ENCODE measurements around the gene ATG3. TPM values are rescaled to one million over a fixed set of nuclear protein-coding genes. Genes with fewer than 3 reads are reported as not detected.

Gene ATG3
- 10 to 100 TPM; 41.1 to 61.2 (median 49.4) TPM for total RNA-seq

DNA sequence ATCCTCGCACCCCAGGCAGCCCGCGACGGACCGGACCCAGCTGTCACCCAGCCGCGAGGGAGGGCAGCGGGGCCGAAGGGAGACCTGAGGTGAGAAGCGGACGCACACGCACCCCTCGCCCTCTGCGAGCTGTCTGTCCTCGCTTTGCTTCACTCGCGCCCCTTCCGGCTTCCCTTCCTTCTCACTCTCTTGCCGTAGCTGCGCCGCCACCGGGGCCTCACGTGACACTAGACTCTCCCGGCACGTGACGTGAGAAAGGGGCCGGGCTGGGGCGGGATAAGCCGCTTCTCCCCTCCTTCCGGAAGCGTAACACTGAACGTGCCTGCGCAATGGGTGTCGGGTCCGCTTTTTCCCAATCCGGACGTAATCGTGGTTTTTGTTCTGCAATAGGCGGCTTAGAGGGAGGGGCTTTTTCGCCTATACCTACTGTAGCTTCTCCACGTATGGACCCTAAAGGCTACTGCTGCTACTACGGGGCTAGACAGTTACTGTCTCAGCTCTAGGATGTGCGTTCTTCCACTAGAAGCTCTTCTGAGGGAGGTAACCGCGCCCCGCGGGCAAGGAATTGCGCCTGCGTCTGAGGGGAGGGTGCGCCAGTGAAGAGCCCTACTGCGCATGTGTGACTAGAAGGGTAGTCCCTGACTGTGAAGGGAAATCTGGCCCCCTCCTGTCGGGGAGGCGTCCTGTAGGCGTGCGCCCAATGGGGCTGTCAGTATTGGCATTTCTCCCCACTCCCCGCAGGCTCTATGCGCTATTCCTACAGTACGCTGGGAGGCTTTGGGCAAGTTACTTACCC lies at the start of gene ATG3, which contains the start of gene SLC35A5:
Gene ATG3, minus strand, starts transcription at position 229 of the 796 bp plus-strand sequence. CDS start 434 bp downstream, outside the sequence.
Gene SLC35A5, plus strand, starts transcription at position 312 of the 796 bp plus-strand sequence. CDS start 1,359 bp downstream, outside the sequence.
- WGBS, 2 donors: 0% methylated on average over 47 to 54 of the region's 58 CpGs
- intact Hi-C loops (cut with DNase I; ENCODE audit: low total_unique reads): no loop called here
- TF ChIP-seq, protein P1, sequence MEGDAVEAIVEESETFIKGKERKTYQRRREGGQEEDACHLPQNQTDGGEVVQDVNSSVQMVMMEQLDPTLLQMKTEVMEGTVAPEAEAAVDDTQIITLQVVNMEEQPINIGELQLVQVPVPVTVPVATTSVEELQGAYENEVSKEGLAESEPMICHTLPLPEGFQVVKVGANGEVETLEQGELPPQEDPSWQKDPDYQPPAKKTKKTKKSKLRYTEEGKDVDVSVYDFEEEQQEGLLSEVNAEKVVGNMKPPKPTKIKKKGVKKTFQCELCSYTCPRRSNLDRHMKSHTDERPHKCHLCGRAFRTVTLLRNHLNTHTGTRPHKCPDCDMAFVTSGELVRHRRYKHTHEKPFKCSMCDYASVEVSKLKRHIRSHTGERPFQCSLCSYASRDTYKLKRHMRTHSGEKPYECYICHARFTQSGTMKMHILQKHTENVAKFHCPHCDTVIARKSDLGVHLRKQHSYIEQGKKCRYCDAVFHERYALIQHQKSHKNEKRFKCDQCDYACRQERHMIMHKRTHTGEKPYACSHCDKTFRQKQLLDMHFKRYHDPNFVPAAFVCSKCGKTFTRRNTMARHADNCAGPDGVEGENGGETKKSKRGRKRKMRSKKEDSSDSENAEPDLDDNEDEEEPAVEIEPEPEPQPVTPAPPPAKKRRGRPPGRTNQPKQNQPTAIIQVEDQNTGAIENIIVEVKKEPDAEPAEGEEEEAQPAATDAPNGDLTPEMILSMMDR (IDR thresholded peaks at IDR 0.05): no peak
- TF ChIP-seq POLR2A (IDR thresholded peaks at IDR 0.05): peak in 1 of 2 donors; percentile 10
- peak within 1 kb of the TSS; percentile 94 for H3K4me3 ChIP-seq (ENCODE audit: low read depth, poor library complexity, severe bottlenecking)
- DNase-seq (ENCODE audit: low spot score in 2 of 2): peak; percentile 98 to 100

DNA sequence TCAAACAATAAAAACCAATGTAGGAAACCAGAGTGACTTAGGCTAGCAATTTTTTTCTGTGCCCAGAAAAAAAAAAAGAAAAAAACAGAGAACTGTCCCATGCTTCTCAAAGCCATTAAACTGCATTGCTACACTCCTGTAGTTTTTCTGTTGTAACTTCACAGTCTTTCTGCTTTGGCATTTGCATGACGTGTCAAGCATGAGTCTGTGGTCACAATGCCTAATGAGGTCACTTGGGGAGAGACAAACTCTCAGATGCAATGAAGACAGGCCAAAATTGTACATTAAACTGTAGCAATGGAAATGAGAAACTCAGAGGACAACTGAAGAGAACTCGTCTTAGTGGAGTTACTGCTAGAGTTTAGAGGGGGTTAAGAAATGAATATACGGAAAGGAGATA lies 48.4 kb upstream of the ATG3 start:
- no peak overlapping the region for H3K4me3 ChIP-seq (ENCODE audit: low read depth, poor library complexity, severe bottlenecking)
- 68 to 83% methylated on average over 3 of the region's 3 CpGs for WGBS, 2 donors
- intact Hi-C loops (cut with DNase I; ENCODE audit: low total_unique reads): no loop called here
- DNase-seq (ENCODE audit: low spot score in 2 of 2): no peak
- TF ChIP-seq, protein P1 (IDR thresholded peaks at IDR 0.05): no peak
- TF ChIP-seq POLR2A (IDR thresholded peaks at IDR 0.05): no peak

DNA sequence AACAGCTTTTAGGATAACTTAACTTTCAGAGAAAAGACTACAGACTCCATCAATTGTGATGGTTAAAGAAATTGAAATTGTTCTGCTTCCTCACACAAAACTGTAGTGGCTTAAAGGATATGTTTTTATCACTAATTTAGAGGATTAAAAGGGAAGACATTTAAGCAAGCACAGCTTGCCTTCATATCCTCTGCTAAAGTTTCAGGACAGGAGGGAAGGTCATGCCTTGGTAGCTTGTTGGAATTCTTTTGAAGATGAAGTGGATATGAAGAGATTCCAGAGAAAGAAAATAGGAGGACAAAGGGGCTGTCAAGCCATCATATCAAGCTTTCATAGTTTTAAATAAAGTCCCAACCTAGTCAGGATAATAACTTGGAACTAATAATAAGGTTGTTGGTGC lies 46.1 kb upstream of the ATG3 start:
- intact Hi-C loops (cut with DNase I; ENCODE audit: low total_unique reads): no loop called here
- H3K4me3 ChIP-seq (ENCODE audit: low read depth, poor library complexity, severe bottlenecking): no peak overlapping the region
- no peak for TF ChIP-seq POLR2A (IDR thresholded peaks at IDR 0.05)
- TF ChIP-seq, protein P1 (IDR thresholded peaks at IDR 0.05): no peak
- DNase-seq (ENCODE audit: low spot score in 2 of 2): no peak

DNA sequence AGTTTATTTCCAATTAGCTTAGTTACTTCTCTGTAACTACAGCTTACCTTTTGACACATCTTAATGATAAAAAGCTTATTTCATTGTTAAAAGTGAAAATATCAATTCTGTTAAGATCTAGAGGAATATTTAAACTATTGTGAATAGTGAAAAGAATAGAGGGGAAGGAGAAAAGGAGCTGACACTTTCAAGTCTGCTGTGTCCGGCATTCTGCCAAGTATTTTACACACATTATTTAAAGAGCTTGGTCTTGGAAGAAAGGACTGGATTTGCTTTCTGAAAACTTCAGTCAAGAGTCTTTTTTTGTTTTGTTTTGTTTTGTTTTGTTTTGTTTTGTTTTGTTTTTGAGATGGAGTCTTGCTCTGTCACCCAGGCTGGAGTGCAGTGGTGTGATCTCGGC lies 44.3 kb upstream of the ATG3 start:
- intact Hi-C loops (cut with DNase I; ENCODE audit: low total_unique reads): no loop called here
- no peak for DNase-seq (ENCODE audit: low spot score in 2 of 2)
- TF ChIP-seq, protein P1 (IDR thresholded peaks at IDR 0.05): no peak
- TF ChIP-seq POLR2A (IDR thresholded peaks at IDR 0.05): no peak
- WGBS, 2 donors: 88 to 94% methylated on average over 2 of the region's 2 CpGs
- H3K4me3 ChIP-seq (ENCODE audit: low read depth, poor library complexity, severe bottlenecking): no peak overlapping the region

DNA sequence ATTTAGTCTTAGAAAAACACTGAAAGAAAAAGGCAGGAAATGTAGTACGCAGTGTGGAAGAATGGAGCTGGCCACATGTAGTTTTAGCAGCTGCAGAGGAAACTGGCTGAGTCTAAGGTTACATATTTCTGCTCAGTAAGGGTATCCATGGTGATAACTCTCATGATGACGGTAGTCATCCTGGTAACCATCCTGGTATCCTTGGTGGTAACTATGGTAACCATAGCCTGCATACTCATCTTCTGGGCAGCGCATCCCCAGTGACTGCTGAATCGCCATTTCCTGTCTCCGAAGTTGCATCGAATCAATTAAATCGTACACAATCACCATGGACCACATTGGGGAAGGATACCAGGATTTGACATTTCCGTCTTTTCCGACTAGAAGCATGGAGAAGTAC lies 43.5 kb upstream of the ATG3 start:
- DNase-seq (ENCODE audit: low spot score in 2 of 2): no peak
- intact Hi-C loops (cut with DNase I; ENCODE audit: low total_unique reads): no loop called here
- TF ChIP-seq, protein P1 (IDR thresholded peaks at IDR 0.05): no peak
- TF ChIP-seq POLR2A (IDR thresholded peaks at IDR 0.05): no peak
- WGBS, 2 donors: 85 to 86% methylated on average over 9 of the region's 9 CpGs
- no peak overlapping the region for H3K4me3 ChIP-seq (ENCODE audit: low read depth, poor library complexity, severe bottlenecking)
